Epithelial cell of esophagus (primary cell): Measurements from ENCODE around the gene AADACL4.

Experiments
- DNase-seq: peaks from one replicate; pipeline ENCODE4 v3.0.0; 2010; ENCODE audit warnings: low read depth
- H3K4me3 ChIP-seq: 2 replicates; pipeline ENCODE4 v1.5.1; 2011; ENCODE audit warnings: mild to moderate bottlenecking, low read length, control low read depth
- CTCF ChIP-seq: IDR thresholded peaks from 2 replicates; pipeline ENCODE4 v1.5.1; 2011; ENCODE audit warnings: low read depth, mild to moderate bottlenecking, low read length, control low read depth, inconsistent platforms; ENCODE audit not compliant: insufficient read depth; ENCODE audit errors: missing control alignments

Gene AADACL4

GRCh38 chr1:12610305-12610935 is 33.5 kb upstream of the AADACL4 start:
- DNase-seq: peak; percentile 52
- H3K4me3 ChIP-seq: no peak overlapping the region

GRCh38 chr1:12610941-12611340 is 32.9 kb upstream of the AADACL4 start:
- no peak for DNase-seq
- no peak for TF ChIP-seq CTCF
- H3K4me3 ChIP-seq: no peak overlapping the region

More at GRCh38 chr1:12610305-12610935, 33.5 kb upstream of the AADACL4 start:
- TF ChIP-seq CTCF: no peak

GRCh38 chr1:12613180-12613579 is 30.7 kb upstream of the AADACL4 start:
- no peak for DNase-seq
- no peak for TF ChIP-seq CTCF
- H3K4me3 ChIP-seq: no peak overlapping the region

- no peak for DNase-seq
- no peak for TF ChIP-seq CTCF
- H3K4me3 ChIP-seq: no peak overlapping the region
Measured at GRCh38 chr1:12614402-12615158, 29.3 kb upstream of the AADACL4 start.

GRCh38 chr1:12615159-12615864 is 28.6 kb upstream of the AADACL4 start:
- no peak for TF ChIP-seq CTCF
- DNase-seq: peak; percentile 26
- peak overlapping the region; percentile 74 for H3K4me3 ChIP-seq

- TF ChIP-seq CTCF: no peak
- H3K4me3 ChIP-seq: peak overlapping the region; percentile 74
- DNase-seq: peak; percentile 39
Measured at GRCh38 chr1:12615865-12616708, 27.8 kb upstream of the AADACL4 start.
